Thyroid gland (tissue), 4 donors: Measurements from ENCODE around the gene PTPRN2. TPM values are rescaled to one million over a fixed set of nuclear protein-coding genes. Genes with fewer than 3 reads are reported as not detected.

ENCODE experiments used
- DNase-seq, 2 donors: peaks; one replicate each; pipeline ENCODE4 v3.0.0-alpha.2; 2019
- H3K27ac ChIP-seq, 3 donors: fragments of 200-600 bp; sonication (generic); 1 replicate in 2 of 3; 2 replicates in 1 of 3; pipeline ENCODE4 v1.5.1; 2016 to 2019; ENCODE audit warnings: mild to moderate bottlenecking in 1 of 3, moderate library complexity in 1 of 3
- H3K27me3 ChIP-seq: fragments of 200-600 bp; sonication (generic); one replicate; pipeline ENCODE4 v1.5.1; 2019
- H3K36me3 ChIP-seq, 2 donors: fragments of 200-600 bp; sonication (generic); one replicate each; pipeline ENCODE4 v1.5.1; 2016 to 2019
- H3K4me1 ChIP-seq, 2 donors: fragments of 200-600 bp; sonication (generic); one replicate each; pipeline ENCODE4 v1.5.1; 2017 to 2019
- H3K4me3 ChIP-seq, 3 donors: fragments of 200-600 bp; sonication (generic); replicated peaks in 1 of 3; 1 replicate in 2 of 3; 2 replicates in 1 of 3; pipeline ENCODE4 v1.5.1; 2016; ENCODE audit warnings: mild to moderate bottlenecking in 1 of 3
- H3K9me3 ChIP-seq: fragments of 200-600 bp; sonication (generic); one replicate; pipeline ENCODE4 v1.5.1; 2017
- CTCF ChIP-seq, 6 experiments: fragments of 200-600 bp in 3 of 6; fragments of 450-650 bp in 3 of 6; sonication (generic) in 3 of 6; IDR thresholded peaks; one replicate each; pipeline ENCODE4 v1.5.1; 2016 to 2019; ENCODE audit warnings: antibody characterized with exemption in 6 of 6, mild to moderate bottlenecking in 2 of 6, inconsistent platforms in 1 of 6, moderate library complexity in 1 of 6
- POLR2A ChIP-seq, 2 donors: fragments of 450-650 bp; IDR thresholded peaks; one replicate each; pipeline ENCODE4 v1.6.1; 2017; ENCODE audit warnings: antibody characterized with exemption in 2 of 2, mild to moderate bottlenecking in 2 of 2, moderate library complexity in 1 of 2
- WGBS, 2 donors: methylation state at CpG; one replicate each; pipeline ENCODE4 v1.1.5; 2017; 5-methylcytosine and 5-hydroxymethylcytosine counted together
- intact Hi-C: fragments of 100-400 bp; cut with DNase I; formaldehyde crosslinking; loops from one replicate; pipeline ENCODE4 v1.15.1; 2023
- total RNA-seq, 4 donors: library from RNA; depleted of rRNA; stranded (reverse); fragments of >200 nt; gene quantifications; one replicate each; pipeline ENCODE4 v1.2.3, GENCODE V29; 2016

PTPRN2 gene
- total RNA-seq, 4 donors from 2014 or later = 4.2 to 9.9 (median 7.7) TPM

GRCh38 chr7:158141806-158142518 is 445.7 kb downstream of the PTPRN2 start:
- Histone ChIP-seq H3K4me3 (no peak overlapping the region), H3K4me1 (no peaks in the 10 kb centered on the region), H3K27me3 (no peaks in the 10 kb centered on the region), H3K36me3 (no peaks in the 10 kb centered on the region), H3K9me3 (no peaks in the 10 kb centered on the region), H3K27ac (no peak overlapping the region)
- intact Hi-C loops = no loop called here
- no peak for DNase-seq
- 79 to 83% methylated on average over 37 to 39 of the region's 39 CpGs for WGBS, 2 donors
- TF ChIP-seq POLR2A (IDR thresholded peaks at IDR 0.05) (no peak), CTCF (IDR thresholded peaks at IDR 0.05) (no peak)

GRCh38 chr7:158141221-158141582 is 446.4 kb downstream of the PTPRN2 start:
- TF ChIP-seq POLR2A (IDR thresholded peaks at IDR 0.05) = no peak
- TF ChIP-seq CTCF (IDR thresholded peaks at IDR 0.05) = no peak
- intact Hi-C loops = no loop called here
- Histone ChIP-seq H3K4me3 (no peak overlapping the region), H3K27me3 (no peaks in the 10 kb centered on the region), H3K9me3 (no peaks in the 10 kb centered on the region), H3K4me1 (no peaks in the 10 kb centered on the region), H3K36me3 (no peaks in the 10 kb centered on the region), H3K27ac (no peak overlapping the region)
- 87 to 92% methylated on average over 17 of the region's 17 CpGs for WGBS, 2 donors
- no peak for DNase-seq

GRCh38 chr7:158140538-158141220 is 446.9 kb downstream of the PTPRN2 start:
- Histone ChIP-seq H3K36me3 (no peaks in the 10 kb centered on the region), H3K27ac (no peak overlapping the region), H3K9me3 (no peaks in the 10 kb centered on the region), H3K4me3 (no peak overlapping the region), H3K4me1 (no peaks in the 10 kb centered on the region), H3K27me3 (no peaks in the 10 kb centered on the region)
- intact Hi-C loops = no loop called here
- DNase-seq = no peak
- WGBS, 2 donors = 88 to 91% methylated on average over 29 to 31 of the region's 31 CpGs
- no peak for TF ChIP-seq POLR2A (IDR thresholded peaks at IDR 0.05)
- TF ChIP-seq CTCF (IDR thresholded peaks at IDR 0.05) = no peak

GRCh38 chr7:158139499-158139898 is 448.1 kb downstream of the PTPRN2 start:
- Histone ChIP-seq H3K4me3 (no peak overlapping the region), H3K4me1 (no peaks in the 10 kb centered on the region), H3K9me3 (no peaks in the 10 kb centered on the region), H3K27ac (no peak overlapping the region), H3K36me3 (no peaks in the 10 kb centered on the region), H3K27me3 (no peaks in the 10 kb centered on the region)
- intact Hi-C loops = no loop called here
- TF ChIP-seq CTCF (IDR thresholded peaks at IDR 0.05) (no peak), POLR2A (IDR thresholded peaks at IDR 0.05) (no peak)
- no peak for DNase-seq
- 86 to 91% methylated on average over 10 of the region's 10 CpGs for WGBS, 2 donors

GRCh38 chr7:158138329-158138597 is 449.4 kb downstream of the PTPRN2 start:
- WGBS, 2 donors = 73 to 82% methylated on average over 6 to 9 of the region's 9 CpGs

More at GRCh38 chr7:158138329-158138597, 449.4 kb downstream of the PTPRN2 start:
- H3K27me3 ChIP-seq = no peaks in the 10 kb centered on the region
- H3K9me3 ChIP-seq = no peaks in the 10 kb centered on the region
- H3K27ac ChIP-seq = no peak overlapping the region
- no peak for DNase-seq
- no peaks in the 10 kb centered on the region for H3K36me3 ChIP-seq
- H3K4me3 ChIP-seq = no peak overlapping the region
- intact Hi-C loops = no loop called here
- no peaks in the 10 kb centered on the region for H3K4me1 ChIP-seq
- TF ChIP-seq CTCF (IDR thresholded peaks at IDR 0.05) (no peak), POLR2A (IDR thresholded peaks at IDR 0.05) (no peak)
